AG10803 (cell line): ENCODE results near the gene FRMPD1.

Source experiments
- DNase-seq: peaks from one replicate; pipeline ENCODE4 v3.0.0; 2010; ENCODE audit warnings: low read depth
- H3K4me3 ChIP-seq: 2 replicates; pipeline ENCODE4 v1.5.1; 2011; ENCODE audit warnings: mild to moderate bottlenecking, low read length, control low read depth
- CTCF ChIP-seq: conservative IDR thresholded peaks from 2 replicates; pipeline ENCODE4 v1.5.1; 2011; ENCODE audit warnings: mild to moderate bottlenecking, low read length, control low read depth, inconsistent platforms

FRMPD1 gene

GRCh38 chr9:37775216-37775919, 124.6 kb downstream of the FRMPD1 start:
- TF ChIP-seq CTCF, result no peak
- no peak for DNase-seq
- H3K4me3 ChIP-seq, result no peak overlapping the region

GRCh38 chr9:37776328-37776727, 125.6 kb downstream of the FRMPD1 start:
- no peak for TF ChIP-seq CTCF
- H3K4me3 ChIP-seq, result no peak overlapping the region
- no peak for DNase-seq

GRCh38 chr9:37778534-37778933, 127.8 kb downstream of the FRMPD1 start:
- DNase-seq, result no peak
- no peak overlapping the region for H3K4me3 ChIP-seq
- TF ChIP-seq CTCF, result no peak

GRCh38 chr9:37784291-37784615, 133.5 kb downstream of the FRMPD1 start:
- H3K4me3 ChIP-seq, result peak overlapping the region; percentile 95
- TF ChIP-seq CTCF, result no peak
- DNase-seq, result no peak

GRCh38 chr9:37784616-37785483, 134.1 kb downstream of the FRMPD1 start, which contains the start of gene EXOSC3:
Gene EXOSC3 (minus strand): TSS chr9:37785064. CDS start chr9:37785044, 20 bp downstream.
- DNase-seq, result peak; percentile 87
- peak within 1 kb of the TSS; percentile 95 for H3K4me3 ChIP-seq
- TF ChIP-seq CTCF, result peak; percentile 6

- no peak for DNase-seq
- no peak overlapping the region for H3K4me3 ChIP-seq
- TF ChIP-seq CTCF, result no peak
Measured at GRCh38 chr9:37787059-37787458, 136.3 kb downstream of the FRMPD1 start.

GRCh38 chr9:37788332-37788731, 137.6 kb downstream of the FRMPD1 start:
- DNase-seq, result no peak
- no peak overlapping the region for H3K4me3 ChIP-seq
- no peak for TF ChIP-seq CTCF
